SK-N-SH (cell line): Measurements from ENCODE around the gene SEPTIN2.

Source experiments
- CTCF ChIP-seq: fragments of 200-600 bp; sonication (generic); IDR thresholded peaks from 2 replicates; pipeline ENCODE4 v1.6.1; 2017; ENCODE audit warnings: antibody characterized with exemption, mild to moderate bottlenecking, moderate library complexity
- ELF1 ChIP-seq: IDR thresholded peaks from 2 replicates; pipeline ENCODE4 v1.4.0; 2012
- EP300 ChIP-seq, 2 experiments: IDR thresholded peaks; 2 replicates each; pipeline versions ENCODE4 v1.4.0 to v1.6.1; 2012; ENCODE audit warnings: borderline replicate concordance in 1 of 2, low read depth in 1 of 2, low read length in 1 of 2
- FOSL2 ChIP-seq: IDR thresholded peaks from 2 replicates; pipeline ENCODE4 v1.4.0; 2012; ENCODE audit warnings: low read depth, mild to moderate bottlenecking, moderate library complexity, borderline replicate concordance
- GATA2 ChIP-seq: sonication (generic); formaldehyde crosslinking; IDR thresholded peaks from 2 replicates; pipeline ENCODE4 v1.5.0; 2020; ENCODE audit warnings: mild to moderate bottlenecking, missing genetic modification reagents
- PBX3 ChIP-seq: IDR thresholded peaks from 2 replicates; pipeline ENCODE4; 2012
- POLR2AphosphoS5 ChIP-seq: IDR thresholded peaks from 2 replicates; pipeline ENCODE4 v1.6.1; 2012; ENCODE audit warnings: low read depth, low read length
- RFX5 ChIP-seq: IDR thresholded peaks from 2 replicates; pipeline ENCODE4 v1.6.1; 2012; ENCODE audit warnings: mild to moderate bottlenecking, improper control_type of control experiment, low read length
- TEAD4 ChIP-seq: IDR thresholded peaks from 2 replicates; pipeline ENCODE4 v1.4.0; 2012; ENCODE audit warnings: mild to moderate bottlenecking, borderline replicate concordance; ENCODE audit not compliant: insufficient read depth
- USF2 ChIP-seq: fragments of 150-350 bp; IDR thresholded peaks from 2 replicates; pipeline ENCODE4 v1.6.1; 2017; ENCODE audit warnings: antibody characterized with exemption, low read length, low read depth, borderline replicate concordance

- TF ChIP-seq CTCF (no peak), PBX3 (no peak), POLR2AphosphoS5 (no peak), RFX5 (no peak), FOSL2 (no peak), GATA2 (CRISPR knock-in tag) (no peak), ELF1 (no peak), TEAD4 (no peak), EP300 (IDR thresholded peaks at IDR 0.05; ENCODE audit: borderline replicate concordance in 1 of 2, low read depth in 1 of 2, low read length in 1 of 2) (no peak), USF2 (no peak)
These were observed 8.7 kb upstream of the SEPTIN2 start for GRCh38 chr2:241307055-241307454.
